GM18951 (cell line): ENCODE measurements around the gene IGF2.

ENCODE experiments used
- POLR2A ChIP-seq: IDR thresholded peaks from 4 replicates; pipeline ENCODE4 v1.6.1; 2011; ENCODE audit warnings: mild to moderate bottlenecking; ENCODE audit not compliant: insufficient read length, insufficient read depth; ENCODE audit errors: extremely low read depth
- in situ Hi-C: fragments of 300-500 bp; cut with MboI; formaldehyde crosslinking; loops from one replicate; pipeline ENCODE4 v1.12.0; 2022; ENCODE audit warnings: low sequenced_read_pairs, mixed read lengths, inconsistent platforms; ENCODE audit not compliant: unreplicated experiment

Gene IGF2

GRCh38 chr11:2136209-2136951 lies 2.8 kb downstream of the IGF2 start:
- TF ChIP-seq POLR2A: no peak
- in situ Hi-C loops: no loop called here

GRCh38 chr11:2135648-2136201 lies 3.5 kb downstream of the IGF2 start:
- in situ Hi-C loops: no loop called here
- TF ChIP-seq POLR2A: no peak

GRCh38 chr11:2135018-2135569 lies 4.1 kb downstream of the IGF2 start:
- TF ChIP-seq POLR2A: no peak
- in situ Hi-C loops: no loop called here

- in situ Hi-C loops: no loop called here
- no peak for TF ChIP-seq POLR2A
These were observed 4.9 kb downstream of the IGF2 start for GRCh38 chr11:2134022-2135010.

DNA sequence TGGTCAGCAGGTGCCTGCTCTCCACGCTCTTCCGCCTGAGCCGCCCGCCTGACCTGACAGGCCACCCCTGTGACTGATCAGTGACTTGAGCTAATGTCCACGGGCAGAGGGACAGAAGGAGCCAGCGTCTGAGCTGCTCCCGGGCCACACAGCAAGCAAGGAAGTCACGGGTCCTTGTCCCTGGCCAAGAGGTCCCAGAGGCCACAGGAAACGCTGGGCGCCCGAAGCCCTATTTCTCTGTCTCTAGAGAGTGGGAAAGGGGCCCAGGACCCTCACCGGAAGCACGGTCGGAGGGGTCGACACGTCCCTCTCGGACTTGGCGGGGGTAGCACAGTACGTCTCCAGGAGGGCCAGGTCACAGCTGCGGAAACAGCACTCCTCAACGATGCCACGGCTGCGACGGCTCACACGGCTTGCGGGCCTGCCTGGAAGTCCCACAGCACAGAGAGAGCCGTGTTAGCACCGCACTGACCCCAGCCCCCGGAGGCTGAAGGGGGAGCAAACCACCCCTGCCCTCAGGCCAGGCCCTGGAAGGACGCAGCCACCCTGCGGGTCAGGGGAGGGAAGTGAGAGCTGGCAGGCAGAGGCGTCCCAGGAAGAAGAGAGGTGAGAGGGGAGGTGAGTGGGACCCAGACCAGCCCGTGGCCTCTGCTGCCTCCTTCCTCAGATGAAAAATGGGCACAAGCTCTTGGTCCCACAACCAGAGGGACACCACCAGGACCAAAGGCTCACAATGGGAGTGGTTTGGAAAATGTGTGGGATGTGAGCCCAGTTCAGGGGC lies 5.8 kb downstream of the IGF2 start:
- TF ChIP-seq POLR2A: no peak
- in situ Hi-C loops: no loop called here

DNA sequence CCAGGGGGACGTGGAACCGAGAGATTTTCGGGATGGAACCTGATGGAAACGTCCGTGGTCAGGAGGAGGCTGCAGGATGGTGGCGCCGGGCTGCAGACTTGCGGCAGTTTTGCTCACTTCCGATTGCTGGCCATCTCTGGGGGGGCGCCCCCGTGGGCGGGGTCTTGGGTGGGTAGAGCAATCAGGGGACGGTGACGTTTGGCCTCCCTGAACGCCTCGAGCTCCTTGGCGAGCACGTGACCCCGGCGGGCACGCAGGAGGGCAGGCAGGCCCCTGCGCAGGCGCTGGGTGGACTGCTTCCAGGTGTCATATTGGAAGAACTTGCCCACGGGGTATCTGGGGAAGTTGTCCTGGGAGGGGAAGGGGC lies 6.3 kb downstream of the IGF2 start:
- in situ Hi-C loops: no loop called here

GRCh38 chr11:2132246-2132645 lies 6.9 kb downstream of the IGF2 start:
- no peak for TF ChIP-seq POLR2A
- in situ Hi-C loops: no loop called here

More for the DNA sequence above, 6.3 kb downstream of the IGF2 start:
- TF ChIP-seq POLR2A: no peak

- TF ChIP-seq POLR2A: no peak
- in situ Hi-C loops: no loop called here
These were observed 7.6 kb downstream of the IGF2 start for GRCh38 chr11:2131371-2132236.

DNA sequence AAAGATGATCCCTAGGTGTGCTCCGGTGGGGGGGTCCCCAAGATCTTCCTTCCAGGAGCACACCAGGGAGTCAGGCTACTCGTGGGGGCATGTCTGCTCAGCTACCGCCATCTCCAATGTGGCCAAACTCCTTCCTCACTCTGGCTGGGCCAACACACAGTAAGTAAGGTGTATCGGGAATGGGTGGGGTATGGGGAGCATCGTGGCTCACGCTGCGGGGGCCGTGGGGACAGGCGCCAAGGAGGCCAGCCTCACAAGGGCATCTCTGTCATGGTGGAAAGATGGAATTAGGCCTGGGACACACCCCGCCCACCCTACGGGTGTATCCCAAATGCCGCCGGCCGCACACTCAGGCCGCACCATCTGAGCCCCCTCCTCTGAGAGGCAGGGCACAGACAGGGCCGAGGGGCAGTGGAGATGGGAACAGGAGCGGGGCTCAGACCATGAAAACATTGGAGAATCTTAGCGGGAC lies 8.3 kb downstream of the IGF2 start:
- in situ Hi-C loops: no loop called here
- TF ChIP-seq POLR2A: no peak

DNA sequence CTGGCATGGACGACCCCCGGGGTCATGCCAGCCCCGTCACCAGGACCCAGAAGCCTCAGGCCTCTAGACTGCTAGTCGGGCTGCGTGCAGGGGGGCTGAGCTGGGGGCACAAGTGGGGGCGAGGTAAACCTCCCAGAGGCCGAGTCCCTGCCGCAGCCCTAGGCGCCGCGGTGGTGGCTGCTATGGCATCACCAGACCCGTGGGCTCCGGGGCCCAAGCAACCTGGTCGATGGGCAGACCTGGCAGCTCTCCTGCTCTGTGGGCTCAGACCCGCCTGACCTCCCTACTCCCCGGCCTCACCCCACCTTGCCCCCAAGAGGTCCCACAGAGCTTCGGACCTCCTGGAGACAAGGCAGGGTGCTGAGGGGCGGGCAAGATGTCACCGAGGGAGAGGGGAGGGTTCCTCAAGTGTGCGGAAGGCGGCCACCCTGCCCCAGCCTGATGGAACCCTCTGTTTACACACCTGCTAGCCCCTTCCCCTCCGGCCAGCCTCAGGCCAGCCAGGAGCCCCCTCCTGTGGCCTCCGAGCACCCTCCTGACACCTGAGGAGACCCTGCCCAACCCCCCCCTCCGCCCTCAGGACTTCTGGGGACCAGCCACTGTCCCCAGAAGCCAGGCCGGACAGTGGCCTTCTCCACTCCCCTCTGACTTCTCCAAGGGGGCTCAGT lies 9.4 kb downstream of the IGF2 start:
- in situ Hi-C loops: no loop called here
- TF ChIP-seq POLR2A: no peak

GRCh38 chr11:2129308-2129698 lies 9.9 kb downstream of the IGF2 start:
- TF ChIP-seq POLR2A: no peak
- in situ Hi-C loops: no loop called here
